Ishikawa (cell line): ENCODE results near the gene EDARADD.

Experiments
- EP300 ChIP-seq: IDR thresholded peaks from 2 replicates; pipeline ENCODE4 v1.6.1; 2012; ENCODE audit warnings: borderline replicate concordance
- TF ChIP-seq, protein P1 (sequence below): IDR thresholded peaks from 2 replicates; pipeline ENCODE4 v1.6.1; 2012

DNA sequence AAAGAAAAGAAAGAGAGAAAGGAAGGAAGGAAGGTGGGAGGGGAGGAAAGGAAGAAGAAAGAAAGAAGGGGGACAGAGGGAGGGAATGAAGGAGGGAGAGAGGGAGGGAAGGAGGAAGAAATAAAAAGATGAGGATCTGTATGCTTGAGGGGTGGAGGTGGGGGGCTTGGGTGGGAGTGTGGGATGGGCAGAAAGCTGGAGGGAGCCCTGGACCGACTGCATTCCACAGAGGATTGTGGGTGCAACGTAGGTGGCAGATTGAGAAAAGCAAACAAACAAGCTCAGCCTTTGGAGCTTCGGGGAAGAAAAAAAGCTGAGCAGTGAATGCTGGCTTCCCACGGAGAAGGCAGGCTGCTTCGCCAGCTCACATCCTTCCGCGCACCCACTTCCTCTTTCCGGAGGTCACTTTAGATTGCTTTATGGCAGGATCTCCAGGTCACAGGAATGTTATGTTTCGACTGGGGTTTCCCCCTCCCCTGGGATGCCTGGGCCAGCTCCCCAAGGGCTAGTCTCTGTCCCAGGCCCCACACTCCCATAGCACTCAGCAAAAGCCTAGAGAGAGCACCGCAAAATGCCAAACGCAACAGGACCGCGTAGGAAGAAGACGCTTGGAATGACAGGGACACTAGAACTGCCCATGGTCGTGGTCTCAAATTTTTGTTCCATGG lies 109.0 kb downstream of the EDARADD start:
- no peak for TF ChIP-seq EP300
- TF ChIP-seq, protein P1, sequence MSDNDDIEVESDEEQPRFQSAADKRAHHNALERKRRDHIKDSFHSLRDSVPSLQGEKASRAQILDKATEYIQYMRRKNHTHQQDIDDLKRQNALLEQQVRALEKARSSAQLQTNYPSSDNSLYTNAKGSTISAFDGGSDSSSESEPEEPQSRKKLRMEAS: peak; percentile 26; the same call in 1 of the 2 replicates
